HUES6 (cell line): ENCODE measurements around the gene COX7A2L.

Experiments
- H3K27ac ChIP-seq: 2 replicates; pipeline ENCODE4 v1.7.0; 2013; ENCODE audit warnings: low read depth, mild to moderate bottlenecking, low read length, inconsistent platforms
- H3K27me3 ChIP-seq: 2 replicates; pipeline ENCODE4 v1.6.1; 2013; ENCODE audit warnings: low read length; ENCODE audit not compliant: control insufficient read depth, insufficient read depth
- H3K36me3 ChIP-seq: 2 replicates; pipeline ENCODE4 v1.6.1; 2013; ENCODE audit warnings: low read length; ENCODE audit not compliant: control insufficient read depth, insufficient read depth
- H3K4me1 ChIP-seq: 2 replicates; pipeline ENCODE4 v1.6.1; 2013; ENCODE audit warnings: low read length; ENCODE audit not compliant: control insufficient read depth, insufficient read depth
- H3K4me3 ChIP-seq: 2 replicates; pipeline ENCODE4 v1.5.1; 2013; ENCODE audit warnings: low read depth, low read length
- H3K9ac ChIP-seq: one replicate; pipeline ENCODE4 v1.6.1; 2013; ENCODE audit warnings: mild to moderate bottlenecking, low read length
- H3K9me3 ChIP-seq: 2 replicates; pipeline ENCODE4 v1.6.1; 2013; ENCODE audit warnings: low read depth, low read length; ENCODE audit not compliant: control insufficient read depth, insufficient read depth

Gene COX7A2L

GRCh38 chr2:42329736-42330135 lies 31.3 kb downstream of the COX7A2L start:
- no peak overlapping the region for H3K4me3 ChIP-seq
- H3K4me1 ChIP-seq = no peaks in the 10 kb centered on the region
- H3K9me3 ChIP-seq = no peaks in the 10 kb centered on the region
- no peak overlapping the region for H3K9ac ChIP-seq
- H3K27ac ChIP-seq = no peak overlapping the region
- no peaks in the 10 kb centered on the region for H3K27me3 ChIP-seq
- H3K36me3 ChIP-seq = peaks cover 69% of the 10 kb centered on the region

DNA sequence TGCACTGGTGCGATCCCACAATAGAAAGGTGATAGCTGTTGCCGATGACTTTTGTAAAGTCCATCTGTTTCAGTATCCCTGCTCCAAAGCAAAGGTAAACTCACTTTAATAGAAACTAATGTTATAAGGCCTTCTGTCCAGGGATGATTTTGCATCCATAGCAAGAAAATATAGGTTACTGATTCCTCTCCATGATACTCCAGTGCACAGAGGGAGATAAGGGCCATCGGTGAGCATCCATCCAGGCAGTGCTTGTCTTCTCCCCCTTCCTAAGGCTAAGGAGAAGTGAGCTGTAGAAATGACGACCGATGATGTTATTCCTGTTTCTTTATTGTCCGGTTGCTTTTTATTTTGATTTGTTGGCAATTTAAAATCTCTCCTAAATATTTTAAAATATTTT lies 32.1 kb downstream of the COX7A2L start:
- no peak overlapping the region for H3K27ac ChIP-seq
- no peak overlapping the region for H3K9ac ChIP-seq
- no peaks in the 10 kb centered on the region for H3K9me3 ChIP-seq
- H3K27me3 ChIP-seq = no peaks in the 10 kb centered on the region
- peaks cover 66% of the 10 kb centered on the region for H3K36me3 ChIP-seq
- H3K4me1 ChIP-seq = no peaks in the 10 kb centered on the region
- H3K4me3 ChIP-seq = no peak overlapping the region

DNA sequence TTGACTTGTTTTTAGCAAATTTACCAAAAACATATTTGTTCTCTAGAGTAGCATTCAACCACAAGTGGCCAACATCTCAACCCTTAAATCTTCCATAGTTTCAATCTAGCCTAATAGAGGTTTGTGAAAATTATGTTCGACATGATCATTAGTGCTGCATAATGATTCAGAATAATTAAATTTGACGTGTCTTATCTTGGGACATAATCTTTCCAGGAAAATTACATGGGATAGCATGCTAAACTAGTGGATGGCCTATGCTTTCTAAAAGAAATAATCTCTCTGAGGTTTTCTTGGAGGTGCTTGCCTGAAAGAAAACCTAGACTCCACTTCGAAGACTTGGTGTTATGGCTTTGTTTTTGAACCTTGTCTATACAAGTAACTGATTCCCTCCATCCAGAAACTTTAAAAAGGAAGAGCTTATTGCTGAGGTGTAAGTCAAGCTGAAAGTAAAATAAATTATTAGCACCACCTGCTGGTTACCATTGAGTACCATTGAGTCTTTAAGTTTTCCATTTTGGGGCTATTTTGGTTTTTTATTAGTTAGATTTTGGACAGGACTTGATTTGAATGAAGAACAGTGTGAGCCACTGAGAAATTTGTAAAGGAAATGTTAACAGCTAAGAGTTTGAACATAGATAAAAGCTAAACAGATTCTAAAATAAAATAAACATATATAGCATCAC lies 32.7 kb downstream of the COX7A2L start:
- Histone ChIP-seq H3K27me3 (no peaks in the 10 kb centered on the region), H3K36me3 (peaks cover 60% of the 10 kb centered on the region), H3K4me3 (no peak overlapping the region), H3K4me1 (no peaks in the 10 kb centered on the region), H3K9ac (no peak overlapping the region), H3K9me3 (no peaks in the 10 kb centered on the region), H3K27ac (no peak overlapping the region)

- Histone ChIP-seq H3K27me3 (no peaks in the 10 kb centered on the region), H3K9ac (no peak overlapping the region), H3K36me3 (peaks cover 48% of the 10 kb centered on the region), H3K27ac (no peak overlapping the region), H3K9me3 (no peaks in the 10 kb centered on the region), H3K4me1 (no peaks in the 10 kb centered on the region), H3K4me3 (no peak overlapping the region)
Observed at GRCh38 chr2:42327125-42327524, 33.9 kb downstream of the COX7A2L start.

DNA sequence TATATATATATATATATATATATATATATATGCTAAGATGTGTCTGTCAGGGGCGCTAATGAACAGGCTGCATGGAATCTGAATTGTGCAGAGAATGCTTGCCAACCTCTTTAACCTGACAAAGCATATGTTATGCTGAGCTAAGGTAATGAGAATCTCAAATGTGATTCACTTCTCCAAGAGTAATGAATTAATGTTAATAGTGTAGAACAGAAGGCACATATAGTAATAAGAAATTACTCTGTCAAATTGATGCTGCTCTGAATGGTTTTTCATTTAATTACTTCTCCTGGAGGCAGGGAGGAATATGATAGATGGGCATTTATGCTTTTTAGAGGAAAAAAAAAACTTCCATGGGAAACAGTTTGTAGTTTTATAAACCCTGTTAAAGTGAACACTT lies 35.4 kb downstream of the COX7A2L start:
- H3K9me3 ChIP-seq = no peaks in the 10 kb centered on the region
- peaks cover 41% of the 10 kb centered on the region for H3K36me3 ChIP-seq
- H3K4me3 ChIP-seq = no peak overlapping the region
- no peak overlapping the region for H3K27ac ChIP-seq
- no peaks in the 10 kb centered on the region for H3K4me1 ChIP-seq
- no peak overlapping the region for H3K9ac ChIP-seq
- no peaks in the 10 kb centered on the region for H3K27me3 ChIP-seq

DNA sequence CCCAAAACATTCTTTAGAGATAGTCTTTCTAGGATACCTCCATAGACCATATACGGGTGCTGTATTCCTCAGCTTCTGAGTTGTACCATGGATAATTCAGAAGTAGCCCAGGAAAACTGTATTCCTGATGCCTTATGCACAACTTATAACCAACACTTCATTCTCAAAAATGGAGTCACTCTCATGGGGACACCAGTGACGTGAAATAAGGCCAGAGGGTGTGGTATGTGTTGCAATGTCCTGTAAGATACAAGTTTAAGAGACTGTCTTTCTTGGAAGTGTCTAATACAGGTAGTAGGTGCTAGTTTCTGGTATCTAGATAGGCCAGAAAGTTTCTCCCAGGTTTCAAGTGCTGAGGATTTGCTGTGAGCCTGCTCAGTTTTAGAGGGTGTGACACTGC lies 36.1 kb downstream of the COX7A2L start:
- H3K4me1 ChIP-seq = no peaks in the 10 kb centered on the region
- no peaks in the 10 kb centered on the region for H3K27me3 ChIP-seq
- no peak overlapping the region for H3K4me3 ChIP-seq
- H3K27ac ChIP-seq = no peak overlapping the region
- H3K9me3 ChIP-seq = no peaks in the 10 kb centered on the region
- no peak overlapping the region for H3K9ac ChIP-seq
- peaks cover 40% of the 10 kb centered on the region for H3K36me3 ChIP-seq

- Histone ChIP-seq H3K9me3 (no peaks in the 10 kb centered on the region), H3K36me3 (peaks cover 40% of the 10 kb centered on the region), H3K9ac (no peak overlapping the region), H3K4me3 (no peak overlapping the region), H3K4me1 (no peaks in the 10 kb centered on the region), H3K27ac (no peak overlapping the region), H3K27me3 (no peaks in the 10 kb centered on the region)
Observed at GRCh38 chr2:42324244-42324643, 36.8 kb downstream of the COX7A2L start.

DNA sequence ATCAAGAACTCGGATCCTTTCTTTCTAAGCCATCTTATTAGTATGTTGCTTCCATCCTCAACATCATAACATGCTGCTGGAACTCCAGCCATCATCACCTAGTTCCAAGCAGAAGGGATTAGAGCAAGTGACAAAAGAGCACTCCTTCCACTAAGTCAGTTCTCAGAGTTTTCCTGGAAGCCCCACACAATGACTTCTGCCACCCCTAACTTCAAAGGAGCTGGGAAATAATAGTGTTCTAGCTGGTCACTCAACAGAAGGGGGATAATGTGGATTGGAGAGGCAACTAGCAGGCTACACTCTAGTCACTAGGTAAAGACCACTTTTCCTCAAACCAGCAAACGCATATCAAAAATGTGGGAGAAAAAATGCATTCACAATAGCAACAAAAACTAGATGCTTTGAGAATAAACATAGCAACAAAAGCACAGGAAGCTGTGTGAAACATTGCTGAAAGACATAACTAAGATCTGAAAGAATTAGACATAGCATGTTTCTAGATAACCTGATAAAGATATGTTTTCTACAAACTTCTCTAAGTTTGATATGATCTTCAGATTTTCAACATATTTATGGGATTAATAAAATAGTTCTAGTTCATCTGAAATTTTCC lies 39.5 kb downstream of the COX7A2L start:
- H3K4me3 ChIP-seq = no peak overlapping the region
- no peaks in the 10 kb centered on the region for H3K9me3 ChIP-seq
- H3K27ac ChIP-seq = no peak overlapping the region
- H3K4me1 ChIP-seq = no peaks in the 10 kb centered on the region
- H3K36me3 ChIP-seq = peaks cover 48% of the 10 kb centered on the region
- H3K9ac ChIP-seq = no peak overlapping the region
- H3K27me3 ChIP-seq = no peaks in the 10 kb centered on the region

DNA sequence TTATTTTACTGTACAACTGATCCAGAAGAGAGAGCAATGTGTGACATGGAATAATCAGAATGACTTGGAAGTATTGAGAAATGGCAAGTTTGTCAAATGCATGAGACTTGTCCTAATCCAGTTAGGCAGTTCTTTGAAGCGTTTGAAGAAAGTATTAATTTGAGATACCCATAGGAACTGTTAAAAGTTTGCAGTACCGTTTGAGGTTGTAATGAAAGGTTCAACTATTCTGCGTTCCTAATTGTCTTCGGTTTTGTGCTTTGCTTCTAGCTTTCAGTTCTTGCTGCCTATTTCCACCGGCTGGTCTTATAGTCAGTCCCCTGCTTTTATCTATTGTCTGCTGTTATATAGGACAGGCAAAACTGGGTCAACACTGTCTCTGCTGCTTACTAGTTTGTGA lies 41.8 kb downstream of the COX7A2L start:
- no peaks in the 10 kb centered on the region for H3K4me1 ChIP-seq
- no peaks in the 10 kb centered on the region for H3K27me3 ChIP-seq
- peaks cover 55% of the 10 kb centered on the region for H3K36me3 ChIP-seq
- no peak overlapping the region for H3K27ac ChIP-seq
- no peaks in the 10 kb centered on the region for H3K9me3 ChIP-seq
- H3K9ac ChIP-seq = no peak overlapping the region
- H3K4me3 ChIP-seq = no peak overlapping the region

- H3K36me3 ChIP-seq = peaks cover 56% of the 10 kb centered on the region
- no peak overlapping the region for H3K9ac ChIP-seq
- H3K9me3 ChIP-seq = no peaks in the 10 kb centered on the region
- no peaks in the 10 kb centered on the region for H3K27me3 ChIP-seq
- no peak overlapping the region for H3K27ac ChIP-seq
- H3K4me1 ChIP-seq = no peaks in the 10 kb centered on the region
- H3K4me3 ChIP-seq = no peak overlapping the region
Observed at GRCh38 chr2:42317945-42318344, 43.1 kb downstream of the COX7A2L start.

GRCh38 chr2:42317486-42317885 lies 43.5 kb downstream of the COX7A2L start:
- H3K9me3 ChIP-seq = no peaks in the 10 kb centered on the region
- no peaks in the 10 kb centered on the region for H3K27me3 ChIP-seq
- H3K9ac ChIP-seq = no peak overlapping the region
- no peaks in the 10 kb centered on the region for H3K4me1 ChIP-seq
- no peak overlapping the region for H3K4me3 ChIP-seq
- H3K27ac ChIP-seq = no peak overlapping the region
- peaks cover 56% of the 10 kb centered on the region for H3K36me3 ChIP-seq
